Glutamatergic neuron (in vitro differentiated cells): ENCODE measurements around the gene RHCE. TPM values are rescaled to one million over a fixed set of nuclear protein-coding genes. Genes with fewer than 3 reads are reported as not detected.
"Not testable (repeated sequence)": the region's sequence is repeated elsewhere in the genome, so short reads cannot be mapped to it uniquely, and the experiment has no call there.

Experiments used
- DNase-seq: peaks from one replicate; pipeline ENCODE4 v3.0.0; 2022
- H3K27ac Mint-ChIP-seq: one replicate; pipeline ENCODE4 v1.8.0; 2020; ENCODE audit warnings: mild to moderate bottlenecking, mixed read lengths, inconsistent platforms; ENCODE audit not compliant: unreplicated experiment
- H3K27me3 Mint-ChIP-seq: one replicate; pipeline ENCODE4 v1.8.0; 2020; ENCODE audit warnings: mild to moderate bottlenecking, moderate library complexity, mixed read lengths, inconsistent platforms; ENCODE audit not compliant: unreplicated experiment
- H3K36me3 Mint-ChIP-seq: one replicate; pipeline ENCODE4 v1.8.0; 2020; ENCODE audit warnings: mild to moderate bottlenecking, mixed read lengths, inconsistent platforms; ENCODE audit not compliant: unreplicated experiment
- H3K4me1 Mint-ChIP-seq: one replicate; pipeline ENCODE4 v1.8.0; 2020; ENCODE audit warnings: mild to moderate bottlenecking, low read depth, mixed read lengths, inconsistent platforms; ENCODE audit not compliant: unreplicated experiment
- H3K4me3 Mint-ChIP-seq: one replicate; pipeline ENCODE4 v1.8.0; 2020; ENCODE audit warnings: mild to moderate bottlenecking, mixed read lengths, inconsistent platforms; ENCODE audit not compliant: unreplicated experiment
- H3K9me3 Mint-ChIP-seq: one replicate; pipeline ENCODE4 v1.8.0; 2020; ENCODE audit warnings: mild to moderate bottlenecking, moderate library complexity, mixed read lengths, inconsistent platforms; ENCODE audit not compliant: unreplicated experiment
- total RNA-seq: library from RNA; stranded (reverse); fragmentation: NEBNext Ultra II Directional; extraction: Animal tissue kit (Norgen Biotek cat#: 25700); gene quantifications from one replicate; pipeline ENCODE4 v1.2.1, GENCODE V29; 2021; ENCODE audit not compliant: unreplicated experiment

The RHCE gene
- total RNA-seq, 1 donor from 2014 or later = 1.2 TPM

GRCh38 chr1:25414578-25414977 is 6.0 kb downstream of the RHCE start:
- not testable (repeated sequence) for DNase-seq, H3K4me3 Mint-ChIP-seq, H3K36me3 Mint-ChIP-seq, H3K4me1 Mint-ChIP-seq, H3K27ac Mint-ChIP-seq, H3K27me3 Mint-ChIP-seq, H3K9me3 Mint-ChIP-seq

- not testable (repeated sequence) for H3K9me3 Mint-ChIP-seq, DNase-seq, H3K4me3 Mint-ChIP-seq, H3K27ac Mint-ChIP-seq, H3K4me1 Mint-ChIP-seq, H3K27me3 Mint-ChIP-seq, H3K36me3 Mint-ChIP-seq
These were observed 6.5 kb downstream of the RHCE start for GRCh38 chr1:25414157-25414556.

GRCh38 chr1:25412872-25413623 is 7.6 kb downstream of the RHCE start:
- not testable (repeated sequence) for H3K27ac Mint-ChIP-seq, DNase-seq, H3K36me3 Mint-ChIP-seq, H3K27me3 Mint-ChIP-seq, H3K4me1 Mint-ChIP-seq, H3K9me3 Mint-ChIP-seq, H3K4me3 Mint-ChIP-seq

GRCh38 chr1:25409641-25410427 is 10.8 kb downstream of the RHCE start:
- not testable (repeated sequence) for H3K27ac Mint-ChIP-seq, H3K27me3 Mint-ChIP-seq, H3K36me3 Mint-ChIP-seq, H3K9me3 Mint-ChIP-seq, DNase-seq, H3K4me1 Mint-ChIP-seq, H3K4me3 Mint-ChIP-seq

GRCh38 chr1:25405731-25406305 is 14.8 kb downstream of the RHCE start:
- H3K27me3 Mint-ChIP-seq, H3K4me1 Mint-ChIP-seq, H3K4me3 Mint-ChIP-seq, H3K9me3 Mint-ChIP-seq, H3K36me3 Mint-ChIP-seq, H3K27ac Mint-ChIP-seq, DNase-seq: not testable (repeated sequence)

GRCh38 chr1:25402947-25403803 is 17.4 kb downstream of the RHCE start:
- not testable (repeated sequence) for H3K4me1 Mint-ChIP-seq, H3K27ac Mint-ChIP-seq, H3K27me3 Mint-ChIP-seq, H3K9me3 Mint-ChIP-seq, H3K4me3 Mint-ChIP-seq, H3K36me3 Mint-ChIP-seq, DNase-seq

DNA sequence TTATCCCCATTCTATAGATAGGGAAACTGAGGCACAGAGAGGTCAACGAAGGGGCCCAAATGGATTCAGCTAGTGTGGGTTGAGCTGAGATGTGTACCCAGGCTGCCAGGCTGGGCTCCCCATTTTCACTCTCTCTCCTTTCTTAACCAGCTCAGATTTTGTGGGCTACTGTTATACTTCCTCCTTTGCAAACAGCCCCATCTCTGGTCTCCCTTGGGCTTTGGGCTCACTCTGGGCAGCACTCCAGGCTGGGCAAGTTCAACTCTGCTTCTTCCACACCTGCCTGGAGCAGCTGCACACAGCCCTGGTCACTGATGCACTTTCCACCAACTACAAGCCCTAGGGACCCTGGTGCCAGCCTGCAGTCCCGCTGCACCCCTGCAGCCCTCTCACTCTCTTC is 22.5 kb downstream of the RHCE start:
- H3K27ac Mint-ChIP-seq, DNase-seq, H3K36me3 Mint-ChIP-seq, H3K27me3 Mint-ChIP-seq, H3K4me1 Mint-ChIP-seq, H3K4me3 Mint-ChIP-seq, H3K9me3 Mint-ChIP-seq: not testable (repeated sequence)

- H3K27me3 Mint-ChIP-seq, H3K4me3 Mint-ChIP-seq: not testable (repeated sequence)
These were observed 23.1 kb downstream of the RHCE start for GRCh38 chr1:25397549-25397948.

More at GRCh38 chr1:25397549-25397948, 23.1 kb downstream of the RHCE start:
- H3K4me1 Mint-ChIP-seq, H3K9me3 Mint-ChIP-seq, H3K27ac Mint-ChIP-seq, DNase-seq, H3K36me3 Mint-ChIP-seq: not testable (repeated sequence)
